ENCODE measurements around the gene PROK1. TPM values are rescaled to one million over a fixed set of nuclear protein-coding genes. Genes with fewer than 3 reads are reported as not detected.
"Not testable (repeated sequence)": the region's sequence is repeated elsewhere in the genome, so short reads cannot be mapped to it uniquely, and the experiment has no call there.

PROK1 gene
- total RNA-seq, 1 experiment from 2014 or later: not detected

DNA sequence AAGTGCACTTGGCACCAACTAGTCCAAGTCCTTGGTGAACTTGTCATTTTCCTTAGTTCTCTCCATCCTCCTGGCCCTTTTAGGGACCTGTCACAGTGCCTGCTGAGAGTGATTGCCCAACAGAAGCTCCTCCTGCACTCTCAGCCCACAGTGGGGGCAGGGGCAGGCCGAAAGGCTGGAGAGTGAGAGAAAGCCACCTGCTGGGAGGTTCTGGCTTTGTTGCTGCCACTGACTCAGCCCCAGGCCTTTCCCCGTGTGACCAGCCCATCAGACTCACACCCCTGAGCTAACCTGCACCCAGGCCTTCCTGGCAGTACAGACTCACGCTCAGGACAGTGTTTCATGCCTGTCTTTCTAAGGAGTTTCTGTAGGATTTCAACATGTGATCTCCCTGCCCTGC is 17.1 kb upstream of the PROK1 start:
- peak; percentile 66 for DNase-seq (ENCODE audit: low spot score)

DNA sequence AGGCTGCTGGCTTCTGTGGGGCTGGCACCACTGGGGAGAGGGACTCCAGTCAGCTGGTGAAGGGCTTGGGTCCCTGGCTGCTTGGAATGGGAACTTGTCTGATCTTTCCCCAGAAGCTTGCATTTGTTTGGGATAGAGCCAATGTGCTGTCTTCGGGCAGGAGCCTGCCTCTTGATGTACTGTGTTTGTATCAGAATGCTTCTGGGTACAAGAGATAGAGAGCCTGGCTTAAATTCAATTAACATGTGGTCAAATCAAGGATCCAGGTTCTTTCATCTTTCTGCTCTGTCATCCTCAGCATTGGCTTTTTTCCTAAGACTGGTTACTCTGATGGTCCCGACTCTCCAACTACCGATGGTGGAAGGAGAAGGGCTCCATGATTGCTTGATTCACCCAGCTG is 16.0 kb upstream of the PROK1 start:
- no peak for DNase-seq (ENCODE audit: low spot score)

GRCh38 chr1:110436635-110437034 is 14.3 kb upstream of the PROK1 start:
- DNase-seq (ENCODE audit: low spot score): no peak

DNA sequence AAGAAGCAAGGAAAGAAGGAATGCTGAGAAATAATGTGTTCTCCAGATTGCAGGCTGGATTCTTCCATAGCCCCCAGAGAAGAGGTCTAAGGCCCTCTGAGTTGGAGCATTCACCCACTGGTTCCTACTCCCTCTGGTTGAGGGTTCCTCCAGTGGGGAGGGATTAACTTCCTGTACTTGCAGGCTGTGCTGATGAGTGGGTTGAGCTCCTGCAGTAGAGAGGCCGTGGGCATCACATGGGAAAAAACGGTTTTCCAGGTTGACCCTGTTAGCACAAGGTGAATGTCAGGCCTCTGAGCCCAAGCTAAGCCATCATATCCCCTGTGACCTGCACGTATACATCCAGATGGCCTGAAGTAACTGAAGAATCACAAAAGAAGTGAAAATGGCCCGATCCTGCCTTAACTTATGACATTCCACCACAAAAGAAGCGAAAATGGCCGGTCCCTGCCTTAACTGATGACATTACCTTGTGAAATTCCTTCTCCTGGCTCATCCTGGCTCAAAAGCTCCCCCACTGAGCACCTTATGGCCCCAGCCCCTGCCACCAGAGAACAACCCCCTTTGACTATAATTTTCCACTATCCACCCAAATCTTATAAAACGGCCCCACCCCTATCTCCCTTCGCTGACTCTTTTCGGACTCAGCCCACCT is 13.2 kb upstream of the PROK1 start:
- DNase-seq (ENCODE audit: low spot score): not testable (repeated sequence)

DNA sequence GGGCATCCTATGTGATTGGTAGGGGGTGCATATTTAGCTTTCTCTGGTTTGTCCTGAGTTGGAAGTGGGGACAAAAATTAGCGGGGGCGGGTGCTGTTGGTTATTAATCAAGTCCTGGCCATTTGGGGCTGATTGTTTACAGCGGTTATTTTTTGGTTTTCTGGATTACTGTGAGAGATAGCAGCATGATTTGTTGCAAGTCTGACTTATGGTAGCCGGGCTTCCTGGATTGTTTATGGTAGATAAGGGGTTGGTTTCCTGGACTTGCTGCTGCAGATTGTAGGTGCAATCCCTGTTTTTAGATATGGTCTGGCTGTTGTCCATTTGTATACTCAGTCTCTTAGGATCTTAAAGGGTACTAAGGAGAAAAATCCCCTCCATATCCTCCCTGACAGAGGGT is 12.1 kb upstream of the PROK1 start:
- no peak for DNase-seq (ENCODE audit: low spot score)

DNA sequence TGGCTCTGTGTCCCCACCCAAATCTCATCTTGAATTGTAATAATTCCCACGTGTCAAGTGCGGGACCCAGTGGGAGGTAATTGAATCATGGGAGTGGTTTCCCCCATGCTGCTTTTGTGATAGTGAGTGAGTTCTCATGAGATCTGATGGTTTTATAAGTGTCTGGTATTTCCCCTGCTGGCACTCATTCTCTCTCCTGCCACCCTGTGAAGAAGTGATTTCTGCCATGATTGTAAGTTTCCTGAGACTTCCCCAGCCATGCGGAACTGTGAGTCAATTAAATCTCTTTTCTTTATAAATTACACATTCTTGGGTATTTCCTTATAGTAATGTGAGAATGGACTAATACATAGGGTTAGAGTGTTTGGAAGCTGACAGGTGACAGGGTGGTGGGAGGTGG is 11.1 kb upstream of the PROK1 start:
- DNase-seq (ENCODE audit: low spot score): not testable (repeated sequence)

- DNase-seq (ENCODE audit: low spot score): no peak
Observed at GRCh38 chr1:110440877-110441276, 10.1 kb upstream of the PROK1 start.

DNA sequence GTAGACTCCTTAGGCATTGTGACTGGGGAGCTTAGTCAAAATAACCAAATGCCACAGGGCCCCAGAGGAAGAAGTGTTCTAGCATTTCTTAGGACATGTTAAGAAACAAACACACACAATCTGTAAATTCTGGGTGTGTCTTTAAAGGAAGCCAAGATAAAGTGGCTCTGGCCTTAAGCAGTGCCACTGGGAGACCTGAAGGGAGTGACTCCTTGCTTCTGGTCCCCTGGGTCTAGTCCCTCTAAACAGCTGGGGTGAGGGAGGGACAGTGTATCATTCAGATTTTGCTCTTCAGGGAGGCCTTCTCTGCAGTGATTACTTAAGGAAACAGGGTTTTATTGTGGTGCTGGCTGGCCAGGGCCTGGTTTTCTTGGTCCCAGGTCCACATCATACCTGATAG is 9.1 kb upstream of the PROK1 start:
- no peak for DNase-seq (ENCODE audit: low spot score)

DNA sequence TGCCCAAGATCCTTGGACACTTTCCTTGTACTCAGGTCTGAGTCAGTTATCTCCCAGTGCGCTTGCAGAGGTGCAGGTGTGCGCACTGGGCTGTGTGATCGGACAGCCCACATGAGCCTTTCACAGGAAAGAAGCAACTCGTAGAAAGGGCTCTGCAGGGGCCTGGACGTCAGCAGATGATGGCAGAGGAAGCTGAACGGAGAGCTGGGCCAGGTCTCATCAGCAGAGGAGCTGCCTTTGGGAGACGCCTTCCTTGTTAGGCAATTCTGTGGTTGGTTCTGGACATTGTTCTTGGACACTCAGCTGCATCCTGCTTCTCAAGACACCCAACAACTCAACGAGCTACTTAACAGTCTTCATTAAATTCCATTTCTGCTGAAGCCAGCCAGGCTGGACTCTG is 7.5 kb upstream of the PROK1 start:
- no peak for DNase-seq (ENCODE audit: low spot score)

DNA sequence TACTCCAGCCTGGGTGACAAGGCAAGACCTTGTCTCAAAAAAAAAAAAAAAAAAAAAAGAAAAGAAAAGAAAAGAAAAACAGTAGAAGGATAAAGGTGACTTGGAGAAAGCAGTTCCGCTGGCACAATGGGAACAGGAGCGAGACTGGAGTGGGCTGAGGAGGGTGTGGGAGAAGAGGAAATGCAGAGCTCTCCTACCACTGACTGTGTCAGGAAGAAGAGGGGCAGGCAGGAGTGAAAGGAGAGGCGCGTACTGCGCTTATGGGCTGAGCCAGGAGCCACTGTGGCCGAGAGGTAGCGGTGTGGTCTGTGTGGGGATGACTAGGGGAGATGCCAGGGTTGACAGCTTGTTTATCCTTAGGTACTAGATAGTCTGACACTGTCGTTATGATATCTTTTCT is 6.4 kb upstream of the PROK1 start:
- DNase-seq (ENCODE audit: low spot score): no peak

DNA sequence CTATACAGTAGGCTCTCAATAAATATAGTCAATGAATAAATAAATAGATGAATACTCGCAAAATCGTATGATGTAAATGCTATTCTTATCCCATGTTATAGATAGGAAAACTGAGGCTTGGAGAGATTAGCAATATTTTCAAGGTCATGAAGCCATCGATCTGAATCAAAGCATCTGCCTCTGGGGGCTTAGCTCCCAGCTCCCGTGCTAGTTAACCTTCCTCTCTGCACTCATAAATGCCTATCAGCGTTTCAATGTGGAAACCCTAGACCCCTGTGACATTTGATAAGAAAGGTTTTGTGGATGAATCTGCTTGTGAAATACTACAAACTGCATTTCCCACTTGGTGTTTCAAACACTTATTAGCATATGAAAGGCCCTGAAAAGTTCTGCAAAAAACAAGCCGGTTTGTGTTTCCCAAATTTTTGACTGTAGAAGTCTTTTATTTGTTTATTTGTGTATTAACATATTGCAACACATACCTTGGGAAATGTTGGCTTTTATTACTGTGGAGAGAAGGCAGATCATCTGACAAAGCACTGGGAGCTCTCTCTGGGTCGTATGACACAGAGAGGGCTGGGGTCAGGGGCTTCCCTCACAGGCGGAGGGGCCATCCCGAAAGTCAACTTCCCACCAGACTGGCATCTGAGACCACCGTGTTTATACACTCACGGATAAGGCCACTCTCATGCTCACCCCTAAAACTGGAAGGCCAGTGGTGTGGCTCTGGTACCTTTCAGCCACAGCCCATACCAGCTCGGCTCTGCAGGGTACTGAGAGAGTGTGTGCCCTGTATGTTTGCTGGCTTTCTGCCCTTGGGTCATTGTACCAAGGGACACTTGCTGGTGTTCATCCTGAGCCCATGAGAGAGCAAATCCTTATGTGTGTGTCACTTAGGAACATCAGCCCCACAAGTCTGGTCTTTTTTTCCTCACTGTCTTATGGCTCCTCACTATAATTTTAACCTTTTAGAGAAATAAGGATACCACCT is 993 bp upstream of the PROK1 start:
- DNase-seq (ENCODE audit: low spot score): no peak

- DNase-seq (ENCODE audit: low spot score): no peak
Observed at GRCh38 chr1:110452330-110452729, 1.4 kb downstream of the PROK1 start.

- no peak for DNase-seq (ENCODE audit: low spot score)
Observed at GRCh38 chr1:110453829-110454228, 2.9 kb downstream of the PROK1 start.

DNA sequence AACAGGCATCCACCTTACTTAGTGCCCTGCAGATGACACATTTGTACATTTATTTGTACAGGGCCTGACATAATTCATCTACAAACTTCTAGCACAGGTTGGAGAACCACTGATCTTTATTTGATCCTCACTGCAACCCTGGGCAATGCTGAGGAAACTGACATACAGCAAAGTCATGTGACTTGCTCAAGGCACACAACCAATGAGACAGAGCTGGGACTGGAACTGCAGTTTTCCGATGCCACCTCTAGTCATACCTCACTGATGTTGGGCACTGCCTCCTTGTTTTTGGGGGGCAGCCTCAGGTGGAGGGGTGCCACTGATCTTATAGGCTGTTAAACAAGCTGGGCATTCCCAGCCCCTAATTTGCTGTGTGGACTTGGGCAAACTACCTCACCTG is 3.4 kb downstream of the PROK1 start:
- no peak for DNase-seq (ENCODE audit: low spot score)

DNA sequence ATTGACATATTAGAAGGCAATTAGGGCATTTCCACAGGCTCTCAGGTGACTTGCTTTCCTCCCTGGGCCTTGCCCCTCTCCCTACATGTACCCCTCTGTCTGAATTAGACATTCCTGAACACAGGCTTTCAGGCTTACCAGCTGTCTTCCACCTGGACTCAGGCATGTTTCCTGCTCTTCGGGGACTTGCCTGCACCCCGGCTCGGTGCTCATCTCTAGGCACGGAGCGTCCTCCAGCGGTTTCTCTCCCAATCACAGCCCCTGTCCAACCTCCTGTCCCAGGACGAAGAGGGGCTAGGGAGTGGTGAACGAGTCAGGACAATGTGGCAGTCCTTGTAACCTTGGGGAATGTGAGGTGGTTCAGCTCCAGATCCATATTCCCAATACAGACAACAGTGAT is 4.2 kb downstream of the PROK1 start:
- no peak for DNase-seq (ENCODE audit: low spot score)

GRCh38 chr1:110457206-110457605 is 6.3 kb downstream of the PROK1 start:
- no peak for DNase-seq (ENCODE audit: low spot score)

- peak; percentile 70 for DNase-seq (ENCODE audit: low spot score)
Observed at GRCh38 chr1:110460253-110461220, 9.6 kb downstream of the PROK1 start.

DNA sequence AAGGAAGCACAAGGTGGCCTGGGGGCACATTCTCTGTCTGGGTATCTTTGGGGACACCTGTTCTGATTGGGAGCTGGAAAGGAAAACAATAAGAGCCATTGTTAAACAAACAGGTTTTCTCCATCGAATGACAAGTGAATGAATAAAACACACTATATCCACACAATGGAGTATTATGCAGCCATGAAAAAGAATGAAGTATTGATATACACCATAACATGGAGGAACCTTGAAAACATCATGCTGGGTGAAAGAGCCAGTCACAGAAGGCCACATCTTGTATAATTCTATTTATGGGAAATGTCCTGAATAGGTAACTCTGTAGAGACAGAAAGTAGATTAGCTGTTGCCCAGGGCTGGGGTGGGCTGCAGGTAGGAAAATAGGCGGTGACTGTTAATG is 11.1 kb downstream of the PROK1 start:
- no peak for DNase-seq (ENCODE audit: low spot score)

- DNase-seq (ENCODE audit: low spot score): peak; percentile 29
Observed at GRCh38 chr1:110462964-110463363, 12.0 kb downstream of the PROK1 start.

DNA sequence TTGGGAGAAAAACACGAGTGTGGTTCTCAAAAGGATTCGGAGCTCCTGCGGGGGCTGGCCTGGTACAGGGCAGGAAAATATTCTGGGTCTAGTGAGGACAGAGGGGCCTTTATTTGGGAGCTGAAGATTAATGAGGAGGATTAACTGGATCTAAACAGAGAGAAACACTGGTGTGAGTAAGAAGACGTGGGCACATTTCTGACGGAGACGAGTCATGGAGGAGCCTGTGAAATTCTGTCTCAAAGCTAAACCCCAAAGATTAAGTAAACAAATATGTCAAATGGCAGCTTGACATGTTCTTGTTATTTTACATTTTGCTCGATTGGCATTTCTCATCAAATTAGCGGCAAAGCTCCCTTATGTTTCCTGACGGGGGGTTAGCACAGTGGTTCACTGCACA is 12.8 kb downstream of the PROK1 start:
- DNase-seq (ENCODE audit: low spot score): no peak

DNA sequence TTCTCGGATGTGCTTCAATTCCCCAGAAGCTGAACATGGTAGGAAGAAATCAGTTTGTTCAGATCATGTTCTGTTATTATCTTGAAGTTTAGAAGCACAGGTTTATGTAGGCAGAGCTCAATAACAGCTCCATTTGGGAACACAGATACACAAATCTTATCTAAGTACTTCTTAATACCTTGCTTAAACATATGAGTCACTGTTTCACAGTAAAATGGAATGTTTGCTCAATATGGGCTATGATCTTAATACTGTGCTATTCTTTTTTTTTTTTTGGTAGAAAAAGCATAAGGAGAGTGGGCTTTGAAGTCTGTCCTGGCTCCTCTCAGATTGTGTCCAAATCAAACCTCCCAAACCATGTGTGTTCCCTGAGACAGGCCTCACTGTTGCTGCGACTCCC is 13.4 kb downstream of the PROK1 start:
- DNase-seq (ENCODE audit: low spot score): no peak

Measured in H4 (cell line).